Calu3 (cell line): ENCODE data around the gene RAB36. TPM values are rescaled to one million over a fixed set of nuclear protein-coding genes. Genes with fewer than 3 reads are reported as not detected.

ENCODE experiments used
- BruUV-seq: library from RNA; stranded (reverse); fragments of 400-500 nt; replicated peaks from 2 replicates; lab custom pipeline; 2021; lab: Mats Ljungman, UMichigan
- CTCF ChIA-PET: fragments of 300-600 bp; sonication (Branson Sonifier 250); formaldehyde crosslinking; loops from one replicate; lab custom pipeline; 2022; ENCODE audit warnings: antibody characterized with exemption; lab: Charles Lee
- DNase-seq: peaks from one replicate; pipeline ENCODE4 v3.0.0; 2022
- H3K27ac Mint-ChIP-seq: one replicate; pipeline ENCODE4 v1.8.0; 2022; ENCODE audit warnings: mixed read lengths; ENCODE audit not compliant: unreplicated experiment
- H3K27me3 Mint-ChIP-seq: one replicate; pipeline ENCODE4 v1.8.0; 2022; ENCODE audit warnings: mixed read lengths; ENCODE audit not compliant: unreplicated experiment
- H3K36me3 Mint-ChIP-seq: one replicate; pipeline ENCODE4 v1.8.0; 2022; ENCODE audit warnings: mild to moderate bottlenecking, moderate library complexity, mixed read lengths; ENCODE audit not compliant: insufficient read depth, unreplicated experiment
- H3K4me1 Mint-ChIP-seq: one replicate; pipeline ENCODE4 v1.8.0; 2022; ENCODE audit warnings: mild to moderate bottlenecking, low read depth, mixed read lengths; ENCODE audit not compliant: unreplicated experiment
- H3K4me3 Mint-ChIP-seq: one replicate; pipeline ENCODE4 v1.8.0; 2022; ENCODE audit warnings: mild to moderate bottlenecking, low read depth, moderate library complexity, mixed read lengths; ENCODE audit not compliant: unreplicated experiment
- H3K9me3 Mint-ChIP-seq: one replicate; pipeline ENCODE4 v1.8.0; 2022; ENCODE audit warnings: low read depth, mixed read lengths; ENCODE audit not compliant: unreplicated experiment
- intact Hi-C: fragments of 100-400 bp; cut with micrococcal nuclease; formaldehyde crosslinking; loops from one replicate; pipeline ENCODE4 v1.10.0; 2022; ENCODE audit not compliant: unreplicated experiment
- total RNA-seq: library from RNA; stranded (reverse); gene quantifications from 2 replicates; pipeline ENCODE4 v1.2.3, GENCODE V29; 2022
- TF ChIP-seq, protein P1 (sequence below): fragments of 200-600 bp; IDR thresholded peaks from one replicate; pipeline ENCODE4 v1.8.0; 2022; ENCODE audit warnings: antibody characterized with exemption; ENCODE audit not compliant: unreplicated experiment

RAB36 gene
- total RNA-seq, 1 experiment from 2014 or later, result 2.1 TPM

- Mint-ChIP-seq H3K4me3 (no peak overlapping the region), H3K27ac (no peak overlapping the region), H3K27me3 (no peaks in the 10 kb centered on the region), H3K36me3 (peaks cover 8% of the 10 kb centered on the region), H3K9me3 (no peaks in the 10 kb centered on the region), H3K4me1 (peaks cover 25% of the 10 kb centered on the region)
- intact Hi-C loops, result no loop called here
- CTCF ChIA-PET, result no interaction called here
- DNase-seq, result no peak
- no TSS peak for BruUV-seq
- TF ChIP-seq, protein P1, sequence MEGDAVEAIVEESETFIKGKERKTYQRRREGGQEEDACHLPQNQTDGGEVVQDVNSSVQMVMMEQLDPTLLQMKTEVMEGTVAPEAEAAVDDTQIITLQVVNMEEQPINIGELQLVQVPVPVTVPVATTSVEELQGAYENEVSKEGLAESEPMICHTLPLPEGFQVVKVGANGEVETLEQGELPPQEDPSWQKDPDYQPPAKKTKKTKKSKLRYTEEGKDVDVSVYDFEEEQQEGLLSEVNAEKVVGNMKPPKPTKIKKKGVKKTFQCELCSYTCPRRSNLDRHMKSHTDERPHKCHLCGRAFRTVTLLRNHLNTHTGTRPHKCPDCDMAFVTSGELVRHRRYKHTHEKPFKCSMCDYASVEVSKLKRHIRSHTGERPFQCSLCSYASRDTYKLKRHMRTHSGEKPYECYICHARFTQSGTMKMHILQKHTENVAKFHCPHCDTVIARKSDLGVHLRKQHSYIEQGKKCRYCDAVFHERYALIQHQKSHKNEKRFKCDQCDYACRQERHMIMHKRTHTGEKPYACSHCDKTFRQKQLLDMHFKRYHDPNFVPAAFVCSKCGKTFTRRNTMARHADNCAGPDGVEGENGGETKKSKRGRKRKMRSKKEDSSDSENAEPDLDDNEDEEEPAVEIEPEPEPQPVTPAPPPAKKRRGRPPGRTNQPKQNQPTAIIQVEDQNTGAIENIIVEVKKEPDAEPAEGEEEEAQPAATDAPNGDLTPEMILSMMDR, result no peak
Measured at GRCh38 chr22:23197836-23198235, 52.6 kb downstream of the RAB36 start.

DNA sequence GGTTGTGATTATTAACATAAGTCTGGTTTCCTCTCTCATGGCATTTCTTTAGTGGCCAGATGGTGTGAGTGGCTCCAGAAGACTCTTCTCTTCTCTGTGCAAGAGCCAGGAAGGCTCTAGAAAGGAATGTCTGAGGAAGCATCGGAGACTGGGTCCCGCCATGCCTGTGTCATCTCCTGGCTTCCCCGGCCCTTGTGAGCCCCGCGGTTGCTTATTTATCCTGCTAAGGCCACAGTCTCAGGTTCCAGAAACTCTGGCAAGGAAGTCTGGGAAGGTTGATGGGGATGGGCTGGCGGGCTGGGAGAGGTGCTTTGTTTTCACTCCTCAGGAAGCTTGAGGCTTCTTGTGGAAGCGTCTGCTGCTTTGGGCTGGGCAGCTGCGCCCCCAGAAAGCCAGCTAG is 53.9 kb downstream of the RAB36 start:
- no TSS peak for BruUV-seq
- CTCF ChIA-PET, result no interaction called here
- Mint-ChIP-seq H3K4me3 (no peak overlapping the region), H3K4me1 (peaks cover 21% of the 10 kb centered on the region), H3K27ac (no peak overlapping the region), H3K36me3 (peaks cover 16% of the 10 kb centered on the region), H3K27me3 (no peaks in the 10 kb centered on the region), H3K9me3 (no peaks in the 10 kb centered on the region)
- intact Hi-C loops, result no loop called here
- DNase-seq, result no peak
- TF ChIP-seq, protein P1, result no peak

DNA sequence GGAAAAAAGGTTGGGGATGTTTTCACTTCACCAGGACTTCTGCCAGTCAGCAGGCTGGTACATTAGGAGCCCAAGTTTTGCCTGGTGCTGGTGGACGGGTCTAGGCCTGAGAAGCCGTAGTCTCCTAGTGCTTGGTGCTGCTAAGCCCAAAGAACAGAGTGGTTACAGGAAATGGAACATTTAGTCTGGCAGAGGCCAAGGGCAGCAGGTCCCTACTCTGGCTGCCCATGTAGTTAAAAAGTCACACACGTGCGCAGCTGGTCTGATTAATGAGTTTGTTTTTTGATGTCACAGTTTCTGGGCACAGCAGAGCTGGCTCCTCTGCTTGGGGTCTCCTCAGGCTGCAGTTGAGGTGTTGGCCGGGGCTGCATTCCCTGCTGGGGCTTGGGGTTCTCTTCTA is 55.6 kb downstream of the RAB36 start:
- TF ChIP-seq, protein P1, result no peak
- BruUV-seq, result no TSS peak
- intact Hi-C loops, result no loop called here
- H3K36me3 Mint-ChIP-seq, result peaks cover 26% of the 10 kb centered on the region
- CTCF ChIA-PET, result interaction anchor here (0.6 kb wide), 1 partner anchor 388 kb away, joined by 3 read pairs; no protein-coding TSS in a partner anchor
- H3K27me3 Mint-ChIP-seq, result no peaks in the 10 kb centered on the region
- no peak overlapping the region for H3K27ac Mint-ChIP-seq
- peaks cover 21% of the 10 kb centered on the region for H3K4me1 Mint-ChIP-seq
- H3K9me3 Mint-ChIP-seq, result no peaks in the 10 kb centered on the region
- no peak overlapping the region for H3K4me3 Mint-ChIP-seq
- no peak for DNase-seq

GRCh38 chr22:23202812-23203451 is 57.7 kb downstream of the RAB36 start:
- peaks cover 26% of the 10 kb centered on the region for H3K36me3 Mint-ChIP-seq
- DNase-seq, result no peak
- no TSS peak for BruUV-seq
- no peaks in the 10 kb centered on the region for H3K9me3 Mint-ChIP-seq
- no peak overlapping the region for H3K27ac Mint-ChIP-seq
- H3K4me1 Mint-ChIP-seq, result peaks cover 15% of the 10 kb centered on the region
- H3K27me3 Mint-ChIP-seq, result no peaks in the 10 kb centered on the region
- TF ChIP-seq, protein P1, result no peak
- intact Hi-C loops, result no loop called here
- H3K4me3 Mint-ChIP-seq, result no peak overlapping the region
- CTCF ChIA-PET, result no interaction called here
